CD8-positive, alpha-beta memory T cell (primary cell): ENCODE results near the gene FGD5. TPM values are rescaled to one million over a fixed set of nuclear protein-coding genes. Genes with fewer than 3 reads are reported as not detected.

Experiments used
- CTCF ChIA-PET: fragments of 350-600 bp; sonication (Branson Sonifier 250); formaldehyde crosslinking; loops from one replicate; lab custom pipeline; 2021; ENCODE audit warnings: antibody characterized with exemption; lab: Charles Lee
- POLR2A ChIA-PET: fragments of 350-600 bp; sonication (Branson Sonifier 250); formaldehyde crosslinking; loops from one replicate; lab custom pipeline; 2021; ENCODE audit warnings: antibody characterized with exemption; lab: Charles Lee
- DNase-seq, 5 donors: peaks; one replicate each; pipeline versions ENCODE4 v3.0.0 to v3.0.0-alpha.2; 2020 to 2022; ENCODE audit warnings: mixed read lengths in 1 of 5
- H3K27ac ChIP-seq: one replicate; pipeline ENCODE4 v1.7.0; 2013; ENCODE audit warnings: low read depth, mild to moderate bottlenecking, low read length, moderate library complexity
- H3K27me3 ChIP-seq: 2 replicates; pipeline ENCODE4 v1.7.0; 2013; ENCODE audit warnings: low read length, mild to moderate bottlenecking; ENCODE audit not compliant: insufficient read depth, poor library complexity, severe bottlenecking
- H3K36me3 ChIP-seq: 2 replicates; pipeline ENCODE4 v1.7.0; 2013; ENCODE audit warnings: mild to moderate bottlenecking, low read length, moderate library complexity; ENCODE audit not compliant: insufficient read depth
- H3K4me1 ChIP-seq: 2 replicates; pipeline ENCODE4 v1.7.0; 2013; ENCODE audit warnings: mild to moderate bottlenecking, low read length, moderate library complexity; ENCODE audit not compliant: insufficient read depth
- H3K4me3 ChIP-seq: 2 replicates; pipeline ENCODE4 v1.7.0; 2013; ENCODE audit warnings: mild to moderate bottlenecking, low read length
- H3K9me3 ChIP-seq: 2 replicates; pipeline ENCODE4 v1.7.0; 2013; ENCODE audit warnings: mild to moderate bottlenecking, low read length
- H3K27ac Mint-ChIP-seq, 8 donors: one replicate each; pipeline ENCODE4 v1.8.0; 2020 to 2021; ENCODE audit warnings: mixed read lengths in 8 of 8, mild to moderate bottlenecking in 6 of 8, inconsistent platforms in 3 of 8, moderate library complexity in 3 of 8
- H3K27me3 Mint-ChIP-seq, 2 donors: one replicate each; pipeline ENCODE4 v1.8.0; 2020 to 2021; ENCODE audit warnings: mixed read lengths in 2 of 2, mild to moderate bottlenecking in 1 of 2, moderate library complexity in 1 of 2
- H3K36me3 Mint-ChIP-seq, 3 donors: one replicate each; pipeline ENCODE4 v1.8.0; 2020 to 2021; ENCODE audit warnings: mixed read lengths in 3 of 3, inconsistent platforms in 1 of 3, mild to moderate bottlenecking in 1 of 3
- H3K4me1 Mint-ChIP-seq, 3 donors: one replicate each; pipeline ENCODE4 v1.8.0; 2020 to 2021; ENCODE audit warnings: mixed read lengths in 3 of 3, inconsistent platforms in 1 of 3, mild to moderate bottlenecking in 1 of 3
- H3K4me3 Mint-ChIP-seq, 7 donors: one replicate each; pipeline ENCODE4 v1.8.0; 2020 to 2021; ENCODE audit warnings: mixed read lengths in 7 of 7, mild to moderate bottlenecking in 6 of 7, moderate library complexity in 4 of 7, inconsistent platforms in 2 of 7
- H3K9me3 Mint-ChIP-seq, 5 donors: one replicate each; pipeline ENCODE4 v1.8.0; 2020 to 2022; ENCODE audit warnings: mixed read lengths in 5 of 5, mild to moderate bottlenecking in 3 of 5, moderate library complexity in 2 of 5, inconsistent platforms in 1 of 5
- polyA plus RNA-seq: library from polyadenylated mRNA; unstranded; fragments of 300-500 nt; fragmentation: Illumina TruSeq; gene quantifications from one replicate; pipeline ENCODE4 v1.2.3, GENCODE V29; 2021
- total RNA-seq, 2 experiments: library from RNA; stranded (reverse); gene quantifications; one replicate each; pipeline ENCODE4 v1.2.3, GENCODE V29; 2021

FGD5 gene
- total and polyA plus RNA-seq, 3 experiments from 2014 or later, result not detected

DNA sequence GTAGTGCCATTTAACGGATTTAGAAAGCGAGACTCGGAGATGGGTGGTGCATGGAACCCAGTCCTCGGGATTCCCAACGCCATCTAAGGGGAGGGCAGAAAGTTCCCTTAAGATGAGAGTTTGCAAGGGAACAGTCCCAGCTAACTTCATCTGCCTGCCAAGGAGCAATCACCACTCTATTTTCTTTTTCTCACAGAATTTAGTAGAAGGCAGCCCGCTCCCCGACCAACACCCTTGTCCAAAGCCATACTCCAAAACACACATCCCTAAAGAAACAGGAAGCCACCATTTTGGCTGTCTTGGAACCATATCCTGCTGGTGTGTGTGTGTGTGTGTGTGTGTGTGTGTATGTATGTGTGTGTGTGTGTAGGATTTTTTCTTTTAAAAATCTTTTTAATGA lies 7.1 kb upstream of the FGD5 start:
- Mint-ChIP-seq H3K4me1 (peaks cover 0 to 4% (median 2%) of the 10 kb centered on the region in 3 donors), H3K27me3 (peaks cover 36 to 81% of the 10 kb centered on the region in 2 donors), H3K4me3 (no peak overlapping the region), H3K27ac (no peak overlapping the region), H3K36me3 (peaks cover 0 to 1% (median 0%) of the 10 kb centered on the region in 3 donors), H3K9me3 (no peaks in the 10 kb centered on the region)
- H3K9me3 ChIP-seq, result no peaks in the 10 kb centered on the region
- H3K36me3 ChIP-seq, result no peaks in the 10 kb centered on the region
- no peaks in the 10 kb centered on the region for H3K4me1 ChIP-seq
- CTCF ChIA-PET, result no interaction called here
- no peak overlapping the region for H3K4me3 ChIP-seq
- H3K27ac ChIP-seq, result no peak overlapping the region
- peaks cover 6% of the 10 kb centered on the region for H3K27me3 ChIP-seq
- POLR2A ChIA-PET, result no interaction called here
- DNase-seq, result no peak

DNA sequence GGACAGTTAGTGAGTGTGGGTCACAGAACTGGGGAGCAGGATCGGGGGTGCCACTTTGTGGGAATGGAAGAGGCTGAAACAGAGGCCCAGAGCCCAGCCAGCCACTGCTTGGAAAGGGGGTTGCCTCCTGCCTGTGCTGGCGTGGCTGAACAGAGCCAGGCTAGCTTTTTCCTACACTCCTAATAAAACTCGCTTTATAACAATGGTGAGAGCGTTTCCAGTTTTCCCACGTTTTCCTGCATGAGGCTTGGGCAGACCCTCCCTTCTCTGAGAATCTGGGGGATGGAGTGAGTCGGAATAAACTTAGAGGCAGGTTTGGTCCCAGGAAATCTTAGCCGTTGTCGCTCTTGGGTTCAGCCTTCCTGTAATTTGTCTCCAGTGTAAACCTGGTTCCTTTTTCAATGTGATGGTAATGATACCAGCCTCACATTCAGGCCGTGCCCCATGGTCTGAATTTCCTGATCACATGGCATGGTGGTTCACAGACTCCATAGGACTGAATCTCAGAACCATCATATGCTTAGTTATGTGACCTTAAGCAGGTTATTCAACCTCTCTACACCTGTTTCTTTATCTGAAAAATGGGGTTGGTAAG lies 6.5 kb upstream of the FGD5 start:
- H3K36me3 ChIP-seq, result no peaks in the 10 kb centered on the region
- Mint-ChIP-seq H3K36me3 (peaks cover 0 to 1% (median 0%) of the 10 kb centered on the region in 3 donors), H3K4me1 (peaks cover 0 to 4% (median 2%) of the 10 kb centered on the region in 3 donors), H3K27me3 (peaks cover 33 to 75% of the 10 kb centered on the region in 2 donors), H3K4me3 (no peak overlapping the region), H3K27ac (no peak overlapping the region), H3K9me3 (no peaks in the 10 kb centered on the region)
- CTCF ChIA-PET, result no interaction called here
- DNase-seq, result no peak
- peaks cover 6% of the 10 kb centered on the region for H3K27me3 ChIP-seq
- POLR2A ChIA-PET, result no interaction called here
- no peaks in the 10 kb centered on the region for H3K4me1 ChIP-seq
- H3K4me3 ChIP-seq, result no peak overlapping the region
- no peaks in the 10 kb centered on the region for H3K9me3 ChIP-seq
- H3K27ac ChIP-seq, result no peak overlapping the region

DNA sequence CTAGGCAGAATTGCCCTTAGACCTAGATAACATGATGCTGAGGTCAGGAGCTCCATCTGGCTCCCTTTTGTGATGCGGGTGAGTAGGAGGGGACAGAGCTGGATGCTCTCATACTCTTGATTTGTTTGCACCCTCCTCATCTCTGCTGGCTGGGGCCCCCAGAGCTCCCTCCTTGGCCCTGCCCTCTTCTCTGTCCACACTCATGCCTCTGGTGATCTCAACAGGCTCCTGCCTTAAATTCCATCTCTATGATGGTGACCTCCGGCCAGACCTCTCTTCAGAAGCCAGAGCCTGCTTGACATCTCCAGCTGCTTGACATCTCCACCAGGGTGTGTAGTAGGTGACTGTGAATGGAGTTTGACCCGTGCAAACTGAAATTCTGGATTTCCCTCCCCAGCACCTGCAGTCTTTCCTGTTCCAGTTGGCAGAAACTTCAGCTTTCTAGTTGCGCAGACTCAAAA lies 4.3 kb upstream of the FGD5 start:
- Mint-ChIP-seq H3K36me3 (no peaks in the 10 kb centered on the region), H3K27me3 (peaks cover 34 to 60% of the 10 kb centered on the region in 2 donors), H3K4me3 (no peak overlapping the region), H3K9me3 (no peaks in the 10 kb centered on the region), H3K27ac (no peak overlapping the region), H3K4me1 (peaks cover 0 to 4% (median 2%) of the 10 kb centered on the region in 3 donors)
- peaks cover 6% of the 10 kb centered on the region for H3K27me3 ChIP-seq
- no peak overlapping the region for H3K4me3 ChIP-seq
- H3K36me3 ChIP-seq, result no peaks in the 10 kb centered on the region
- no peaks in the 10 kb centered on the region for H3K9me3 ChIP-seq
- no peak overlapping the region for H3K27ac ChIP-seq
- POLR2A ChIA-PET, result no interaction called here
- CTCF ChIA-PET, result no interaction called here
- no peaks in the 10 kb centered on the region for H3K4me1 ChIP-seq
- DNase-seq, result no peak

DNA sequence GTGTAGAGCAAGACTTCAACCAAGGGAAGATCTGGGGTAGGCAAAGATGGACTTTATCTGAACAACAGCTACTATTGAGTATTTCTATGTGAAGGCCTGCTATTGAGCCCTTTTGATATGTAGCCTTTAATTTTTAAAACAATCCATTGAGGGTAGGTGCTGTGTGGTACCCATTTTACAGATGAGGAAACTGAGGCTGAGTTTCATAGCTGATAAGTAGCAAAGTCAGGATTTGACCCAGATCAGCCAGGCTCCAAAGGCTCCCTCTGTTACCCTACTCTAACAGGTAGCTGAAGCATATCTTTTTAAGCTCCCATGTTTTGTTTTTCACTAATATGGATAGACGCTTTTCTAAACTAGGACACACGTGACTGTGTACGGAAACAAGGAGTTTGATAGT lies 2.4 kb upstream of the FGD5 start:
- no peaks in the 10 kb centered on the region for H3K36me3 Mint-ChIP-seq
- ChIA-PET POLR2A (no interaction called here), CTCF (no interaction called here)
- no peak for DNase-seq
- peaks cover 6% of the 10 kb centered on the region for H3K27me3 ChIP-seq
- H3K36me3 ChIP-seq, result no peaks in the 10 kb centered on the region
- H3K9me3 ChIP-seq, result no peaks in the 10 kb centered on the region
- no peaks in the 10 kb centered on the region for H3K4me1 ChIP-seq
- H3K27ac ChIP-seq, result no peak overlapping the region
- H3K27me3 Mint-ChIP-seq, result peaks cover 37 to 56% of the 10 kb centered on the region in 2 donors
- H3K9me3 Mint-ChIP-seq, result no peaks in the 10 kb centered on the region
- no peak overlapping the region for H3K4me3 ChIP-seq
- no peak overlapping the region for H3K4me3 Mint-ChIP-seq
- H3K27ac Mint-ChIP-seq, result no peak overlapping the region
- H3K4me1 Mint-ChIP-seq, result no peaks in the 10 kb centered on the region

DNA sequence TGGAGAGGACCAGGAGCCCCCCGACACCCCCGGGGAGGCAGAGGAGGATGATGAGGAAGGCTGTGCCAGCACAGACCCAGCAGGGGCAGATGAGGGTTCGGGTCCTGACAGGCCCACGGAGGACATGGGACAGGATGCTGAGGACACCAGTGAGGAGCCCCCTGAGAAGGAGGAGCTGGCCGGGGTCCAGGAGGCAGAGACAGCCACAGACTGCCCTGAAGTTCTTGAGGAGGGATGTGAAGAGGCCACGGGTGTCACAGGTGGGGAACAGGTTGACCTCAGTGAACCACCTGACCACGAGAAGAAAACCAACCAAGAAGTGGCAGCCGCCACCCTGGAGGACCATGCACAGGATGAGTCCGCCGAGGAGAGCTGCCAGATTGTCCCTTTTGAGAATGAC lies 909 bp downstream of the FGD5 start:
- H3K36me3 Mint-ChIP-seq, result no peaks in the 10 kb centered on the region
- H3K9me3 ChIP-seq, result no peaks in the 10 kb centered on the region
- H3K27ac Mint-ChIP-seq, result no peak overlapping the region
- H3K4me3 ChIP-seq, result no peak overlapping the region
- no peak overlapping the region for H3K4me3 Mint-ChIP-seq
- no peaks in the 10 kb centered on the region for H3K27me3 ChIP-seq
- peaks cover 23 to 34% of the 10 kb centered on the region in 2 donors for H3K27me3 Mint-ChIP-seq
- H3K27ac ChIP-seq, result no peak overlapping the region
- no peak for DNase-seq
- H3K4me1 ChIP-seq, result no peaks in the 10 kb centered on the region
- ChIA-PET POLR2A (no interaction called here), CTCF (no interaction called here)
- no peaks in the 10 kb centered on the region for H3K4me1 Mint-ChIP-seq
- H3K36me3 ChIP-seq, result no peaks in the 10 kb centered on the region
- H3K9me3 Mint-ChIP-seq, result no peaks in the 10 kb centered on the region

DNA sequence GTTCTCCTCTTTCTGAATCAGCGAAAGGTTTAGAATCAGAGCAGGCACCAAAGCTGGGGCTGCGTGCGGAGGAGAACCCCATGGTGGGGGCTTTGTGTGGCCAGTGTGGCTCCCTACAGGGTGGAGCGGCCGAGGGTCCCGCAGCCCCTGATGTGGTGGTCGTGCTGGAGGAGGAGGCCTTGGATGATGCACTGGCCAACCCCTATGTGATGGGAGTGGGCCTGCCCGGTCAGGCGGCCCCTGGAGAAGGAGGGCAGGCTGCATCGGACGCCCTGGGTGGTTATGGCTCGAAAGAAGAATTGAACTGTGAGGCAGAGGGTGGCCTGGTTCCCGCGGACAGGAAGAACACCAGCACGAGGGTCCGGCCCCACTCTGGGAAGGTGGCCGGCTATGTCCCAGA lies 1.4 kb downstream of the FGD5 start:
- Mint-ChIP-seq H3K4me3 (no peak overlapping the region), H3K36me3 (no peaks in the 10 kb centered on the region), H3K27ac (no peak overlapping the region), H3K27me3 (peaks cover 19 to 29% of the 10 kb centered on the region in 2 donors), H3K9me3 (no peaks in the 10 kb centered on the region), H3K4me1 (no peaks in the 10 kb centered on the region)
- Histone ChIP-seq H3K27ac (no peak overlapping the region), H3K27me3 (no peaks in the 10 kb centered on the region), H3K36me3 (no peaks in the 10 kb centered on the region), H3K4me3 (no peak overlapping the region), H3K4me1 (no peaks in the 10 kb centered on the region), H3K9me3 (no peaks in the 10 kb centered on the region)
- CTCF ChIA-PET, result no interaction called here
- DNase-seq, result no peak
- POLR2A ChIA-PET, result no interaction called here

DNA sequence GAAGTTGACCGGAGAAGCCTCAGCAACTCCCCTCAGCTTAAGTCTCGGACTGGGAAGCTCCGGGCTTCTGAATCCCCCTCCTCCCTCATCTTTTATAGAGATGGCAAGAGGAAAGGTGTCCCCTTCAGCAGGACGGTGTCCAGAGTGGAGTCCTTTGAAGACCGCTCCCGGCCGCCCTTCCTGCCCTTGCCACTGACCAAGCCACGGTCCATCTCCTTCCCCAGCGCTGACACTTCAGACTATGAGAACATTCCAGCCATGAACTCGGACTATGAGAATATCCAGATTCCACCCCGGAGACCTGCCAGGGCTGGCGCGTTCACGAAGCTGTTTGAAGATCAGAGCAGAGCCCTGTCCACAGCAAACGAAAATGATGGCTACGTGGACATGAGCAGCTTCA lies 2.4 kb downstream of the FGD5 start:
- peaks cover 15 to 19% of the 10 kb centered on the region in 2 donors for H3K27me3 Mint-ChIP-seq
- no peak overlapping the region for H3K27ac ChIP-seq
- no peak overlapping the region for H3K27ac Mint-ChIP-seq
- H3K4me3 ChIP-seq, result no peak overlapping the region
- H3K4me1 Mint-ChIP-seq, result no peaks in the 10 kb centered on the region
- H3K9me3 Mint-ChIP-seq, result no peaks in the 10 kb centered on the region
- H3K4me3 Mint-ChIP-seq, result no peak overlapping the region
- DNase-seq, result no peak
- H3K9me3 ChIP-seq, result no peaks in the 10 kb centered on the region
- no peaks in the 10 kb centered on the region for H3K36me3 ChIP-seq
- POLR2A ChIA-PET, result no interaction called here
- CTCF ChIA-PET, result no interaction called here
- H3K4me1 ChIP-seq, result no peaks in the 10 kb centered on the region
- no peaks in the 10 kb centered on the region for H3K27me3 ChIP-seq
- H3K36me3 Mint-ChIP-seq, result no peaks in the 10 kb centered on the region

DNA sequence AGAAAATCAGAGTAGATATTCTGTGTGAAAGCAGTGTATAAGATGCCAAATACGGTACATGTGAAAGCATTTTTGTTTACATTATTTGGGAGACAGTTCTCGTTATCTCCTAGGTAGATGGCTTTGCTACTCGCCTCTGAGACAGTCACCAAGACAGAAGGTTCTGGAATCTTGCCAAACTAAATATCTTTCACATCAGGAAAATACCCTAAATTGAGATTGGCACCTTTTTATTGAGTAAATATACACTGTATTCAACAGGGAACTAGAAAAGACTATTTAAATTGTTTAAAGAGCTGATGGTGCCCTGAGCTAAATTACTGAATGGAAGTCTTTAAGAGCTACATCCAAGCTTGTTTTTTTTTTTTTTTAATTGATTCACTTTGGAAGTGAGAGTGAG lies 3.4 kb downstream of the FGD5 start:
- Histone ChIP-seq H3K9me3 (no peaks in the 10 kb centered on the region), H3K27me3 (no peaks in the 10 kb centered on the region), H3K4me3 (no peak overlapping the region), H3K4me1 (no peaks in the 10 kb centered on the region), H3K36me3 (no peaks in the 10 kb centered on the region), H3K27ac (no peak overlapping the region)
- Mint-ChIP-seq H3K27me3 (peaks cover 15 to 22% of the 10 kb centered on the region in 2 donors), H3K27ac (no peak overlapping the region), H3K36me3 (no peaks in the 10 kb centered on the region), H3K4me3 (no peak overlapping the region), H3K9me3 (no peaks in the 10 kb centered on the region), H3K4me1 (no peaks in the 10 kb centered on the region)
- no peak for DNase-seq
- POLR2A ChIA-PET, result no interaction called here
- CTCF ChIA-PET, result interaction anchor here (1.0 kb wide), 1 partner anchor 8 kb away, joined by 3 read pairs; no protein-coding TSS in a partner anchor
